Trophoblast cell (in vitro differentiated cells and primary cell): ENCODE measurements around the gene LDHB.

Experiments
- DNase-seq, 2 donors: peaks; one replicate each; pipeline ENCODE4 v3.0.0-alpha.2; 2016
- H2AFZ ChIP-seq: 2 replicates; pipeline ENCODE4 v1.6.1; 2013; ENCODE audit warnings: low read length, moderate library complexity, mild to moderate bottlenecking; ENCODE audit not compliant: insufficient read depth, poor library complexity
- H2AK5ac ChIP-seq: 2 replicates; pipeline ENCODE4 v1.6.1; 2013; ENCODE audit warnings: mild to moderate bottlenecking, low read length
- H2BK120ac ChIP-seq: 2 replicates; pipeline ENCODE4 v1.6.1; 2013; ENCODE audit warnings: low read length, mild to moderate bottlenecking, moderate library complexity; ENCODE audit not compliant: insufficient read depth, poor library complexity
- H2BK12ac ChIP-seq: 2 replicates; pipeline ENCODE4 v1.6.1; 2013; ENCODE audit warnings: mild to moderate bottlenecking, low read length, moderate library complexity
- H2BK5ac ChIP-seq: 2 replicates; pipeline ENCODE4 v1.6.1; 2013; ENCODE audit warnings: low read length, low read depth, moderate library complexity, mild to moderate bottlenecking; ENCODE audit not compliant: poor library complexity
- H3K14ac ChIP-seq: 2 replicates; pipeline ENCODE4 v1.6.1; 2013; ENCODE audit warnings: mild to moderate bottlenecking, low read length
- H3K18ac ChIP-seq: 2 replicates; pipeline ENCODE4 v1.6.1; 2013; ENCODE audit warnings: mild to moderate bottlenecking, low read length
- H3K23ac ChIP-seq: 2 replicates; pipeline ENCODE4 v1.6.1; 2013; ENCODE audit warnings: low read length
- H3K27ac ChIP-seq: 2 replicates; pipeline ENCODE4 v1.5.1; 2013; ENCODE audit warnings: low read depth, mild to moderate bottlenecking, inconsistent platforms, low read length, moderate library complexity
- H3K27me3 ChIP-seq: 2 replicates; pipeline ENCODE4 v1.6.1; 2013; ENCODE audit warnings: inconsistent platforms, mild to moderate bottlenecking, low read length, moderate library complexity; ENCODE audit not compliant: insufficient read depth
- H3K36me3 ChIP-seq, 2 experiments: 1 replicate in 1 of 2; 2 replicates in 1 of 2; pipeline ENCODE4 v1.6.1; 2013; ENCODE audit warnings: low read length in 2 of 2, mild to moderate bottlenecking in 2 of 2, moderate library complexity in 1 of 2; ENCODE audit not compliant: insufficient read depth in 2 of 2, control insufficient read depth in 1 of 2
- H3K4ac ChIP-seq: 2 replicates; pipeline ENCODE4 v1.6.1; 2013; ENCODE audit warnings: low read depth, mild to moderate bottlenecking, low read length, moderate library complexity
- H3K4me1 ChIP-seq, 2 experiments: 1 replicate in 1 of 2; 2 replicates in 1 of 2; pipeline ENCODE4 v1.6.1; 2013; ENCODE audit warnings: low read length in 2 of 2, mild to moderate bottlenecking in 2 of 2, moderate library complexity in 1 of 2; ENCODE audit not compliant: insufficient read depth in 2 of 2, control insufficient read depth in 1 of 2
- H3K4me2 ChIP-seq: 2 replicates; pipeline ENCODE4 v1.6.1; 2013; ENCODE audit warnings: inconsistent platforms, mild to moderate bottlenecking, low read length, moderate library complexity
- H3K4me3 ChIP-seq: 2 replicates; pipeline ENCODE4 v1.5.1; 2013; ENCODE audit warnings: mild to moderate bottlenecking, low read depth, low read length, inconsistent platforms
- H3K79me1 ChIP-seq: one replicate; pipeline ENCODE4 v1.6.1; 2013; ENCODE audit warnings: low read length
- H3K79me2 ChIP-seq: 2 replicates; pipeline ENCODE4 v1.6.1; 2013; ENCODE audit warnings: low read length, mild to moderate bottlenecking; ENCODE audit not compliant: control insufficient read depth, insufficient read depth, poor library complexity
- H3K9ac ChIP-seq: 2 replicates; pipeline ENCODE4 v1.6.1; 2013; ENCODE audit warnings: mild to moderate bottlenecking, low read length
- H3K9me3 ChIP-seq: 2 replicates; pipeline ENCODE4 v1.6.1; 2013; ENCODE audit warnings: low read depth, mild to moderate bottlenecking, control low read depth, inconsistent platforms, low read length; ENCODE audit not compliant: insufficient read depth
- H4K12ac ChIP-seq: 2 replicates; pipeline ENCODE4 v1.6.1; 2013; ENCODE audit warnings: low read depth, mild to moderate bottlenecking, low read length, moderate library complexity
- H4K8ac ChIP-seq: 2 replicates; pipeline ENCODE4 v1.6.1; 2013; ENCODE audit warnings: low read depth, mild to moderate bottlenecking, low read length, moderate library complexity
- H4K91ac ChIP-seq: one replicate; pipeline ENCODE4 v1.6.1; 2013; ENCODE audit warnings: low read depth, mild to moderate bottlenecking, low read length, moderate library complexity
- WGBS: extraction: QIAGEN DNeasy Blood & Tissue Kit; methylation state at CpG from one replicate; pipeline ENCODE4 v1.1.7; 2013; ENCODE audit warnings: missing lambda C conversion rate; ENCODE audit not compliant: insufficient read length, insufficient coverage; ENCODE audit errors: extremely low coverage; 5-methylcytosine and 5-hydroxymethylcytosine counted together

Gene LDHB

GRCh38 chr12:21631367-21631766 lies 26.3 kb downstream of the LDHB start:
- Histone ChIP-seq H2BK120ac (no peak overlapping the region), H4K8ac (no peak overlapping the region), H4K91ac (no peak overlapping the region), H2BK5ac (no peak overlapping the region), H2BK12ac (no peak overlapping the region), H3K9me3 (no peaks in the 10 kb centered on the region), H3K36me3 (peaks cover 8 to 10% of the 10 kb centered on the region in 2 experiments), H3K27me3 (no peaks in the 10 kb centered on the region), H3K79me1 (no peaks in the 10 kb centered on the region), H3K23ac (no peak overlapping the region), H2AK5ac (no peak overlapping the region), H3K4me2 (no peak overlapping the region), H2AFZ (no peak overlapping the region), H4K12ac (no peak overlapping the region), H3K27ac (no peak overlapping the region), H3K79me2 (no peaks in the 10 kb centered on the region), H3K4ac (no peak overlapping the region), H3K14ac (no peak overlapping the region), H3K18ac (no peak overlapping the region), H3K9ac (no peak overlapping the region), H3K4me3 (no peak overlapping the region), H3K4me1 (no peaks in the 10 kb centered on the region)
- WGBS = no CpG with 5 or more reads among the region's 2 CpGs
- no peak for DNase-seq

- no peaks in the 10 kb centered on the region for H3K79me2 ChIP-seq
- H3K9me3 ChIP-seq = no peaks in the 10 kb centered on the region
- no peak overlapping the region for H4K91ac ChIP-seq
- H3K18ac ChIP-seq = no peak overlapping the region
- no peak overlapping the region for H2BK12ac ChIP-seq
- H3K9ac ChIP-seq = no peak overlapping the region
- whole genome bisulfite sequencing = no CpG with 5 or more reads among the region's 2 CpGs
- H3K36me3 ChIP-seq = peaks cover 0 to 2% of the 10 kb centered on the region in 2 experiments
- H3K23ac ChIP-seq = no peak overlapping the region
- no peak overlapping the region for H2AK5ac ChIP-seq
- H3K4ac ChIP-seq = no peak overlapping the region
- H4K12ac ChIP-seq = no peak overlapping the region
- no peak overlapping the region for H3K14ac ChIP-seq
- H3K27ac ChIP-seq = no peak overlapping the region
- H3K4me2 ChIP-seq = no peak overlapping the region
- no peaks in the 10 kb centered on the region for H3K27me3 ChIP-seq
- no peak overlapping the region for H3K4me3 ChIP-seq
- H4K8ac ChIP-seq = no peak overlapping the region
- H2AFZ ChIP-seq = no peak overlapping the region
- H3K79me1 ChIP-seq = no peaks in the 10 kb centered on the region
- no peaks in the 10 kb centered on the region for H3K4me1 ChIP-seq
- H2BK5ac ChIP-seq = no peak overlapping the region
- no peak overlapping the region for H2BK120ac ChIP-seq
- no peak for DNase-seq
Measured at GRCh38 chr12:21627924-21628323, 29.7 kb downstream of the LDHB start.

- Histone ChIP-seq H3K27ac (no peak overlapping the region), H3K79me1 (no peaks in the 10 kb centered on the region), H2BK120ac (no peak overlapping the region), H3K9me3 (no peaks in the 10 kb centered on the region), H2BK12ac (no peak overlapping the region), H3K9ac (no peak overlapping the region), H2AFZ (no peak overlapping the region), H4K12ac (no peak overlapping the region), H3K4me3 (no peak overlapping the region), H3K4ac (no peak overlapping the region), H2BK5ac (no peak overlapping the region), H3K4me1 (no peaks in the 10 kb centered on the region), H4K8ac (no peak overlapping the region), H3K4me2 (no peak overlapping the region), H3K27me3 (no peaks in the 10 kb centered on the region), H3K14ac (no peak overlapping the region), H4K91ac (no peak overlapping the region), H3K23ac (no peak overlapping the region), H2AK5ac (no peak overlapping the region), H3K18ac (no peak overlapping the region), H3K79me2 (no peaks in the 10 kb centered on the region), H3K36me3 (no peaks in the 10 kb centered on the region)
- no peak for DNase-seq
Measured at GRCh38 chr12:21618566-21618965, 39.1 kb downstream of the LDHB start.

GRCh38 chr12:21617030-21617429 lies 40.6 kb downstream of the LDHB start:
- Histone ChIP-seq H3K79me1 (no peaks in the 10 kb centered on the region), H4K8ac (no peak overlapping the region), H3K9ac (no peak overlapping the region), H3K23ac (no peak overlapping the region), H2AK5ac (no peak overlapping the region), H3K27ac (no peak overlapping the region), H2BK12ac (no peak overlapping the region), H3K4me2 (no peak overlapping the region), H3K79me2 (no peaks in the 10 kb centered on the region), H4K91ac (no peak overlapping the region), H2BK120ac (no peak overlapping the region), H3K27me3 (no peaks in the 10 kb centered on the region), H2AFZ (no peak overlapping the region), H2BK5ac (no peak overlapping the region), H3K4ac (no peak overlapping the region), H3K4me3 (no peak overlapping the region), H4K12ac (no peak overlapping the region), H3K9me3 (no peaks in the 10 kb centered on the region), H3K14ac (no peak overlapping the region), H3K4me1 (no peaks in the 10 kb centered on the region), H3K18ac (no peak overlapping the region), H3K36me3 (no peaks in the 10 kb centered on the region)
- DNase-seq = no peak
- no CpG with 5 or more reads among the region's 3 CpGs for WGBS
